NCI-H748 treated with DMSO at 0.1 percent for 48 hours (cell line): ENCODE results near the gene HELZ2.

Experiments
- DNase-seq: peaks from one replicate; lab custom pipeline; 2025; lab: John Stamatoyannopoulos, UW

Gene HELZ2

GRCh38 chr20:63597651-63598478, 23.8 kb upstream of the HELZ2 start:
- no peak for DNase-seq

- no peak for DNase-seq
These were observed 22.4 kb upstream of the HELZ2 start for GRCh38 chr20:63596423-63596822.

GRCh38 chr20:63595416-63596127, 21.5 kb upstream of the HELZ2 start:
- DNase-seq, result no peak

- no peak for DNase-seq
These were observed 20.1 kb upstream of the HELZ2 start for GRCh38 chr20:63594043-63594561.

GRCh38 chr20:63592661-63593060, 18.6 kb upstream of the HELZ2 start:
- DNase-seq, result no peak

- DNase-seq, result no peak
These were observed 17.8 kb upstream of the HELZ2 start for GRCh38 chr20:63591786-63592355.

GRCh38 chr20:63591147-63591533, 17.1 kb upstream of the HELZ2 start:
- DNase-seq, result no peak

GRCh38 chr20:63590218-63591146, 16.4 kb upstream of the HELZ2 start:
- DNase-seq, result no peak

- DNase-seq, result no peak
These were observed 15.5 kb upstream of the HELZ2 start for GRCh38 chr20:63589261-63590217.

- DNase-seq, result no peak
These were observed 14.6 kb upstream of the HELZ2 start for GRCh38 chr20:63588641-63589041.

- DNase-seq, result no peak
These were observed 13.9 kb upstream of the HELZ2 start for GRCh38 chr20:63587776-63588591.

GRCh38 chr20:63587256-63587655, 13.2 kb upstream of the HELZ2 start:
- no peak for DNase-seq

GRCh38 chr20:63586797-63587196, 12.8 kb upstream of the HELZ2 start:
- no peak for DNase-seq

GRCh38 chr20:63585616-63586565, 11.9 kb upstream of the HELZ2 start:
- no peak for DNase-seq

- no peak for DNase-seq
These were observed 8.5 kb upstream of the HELZ2 start for GRCh38 chr20:63582382-63583063.

- DNase-seq, result no peak
These were observed 6.9 kb upstream of the HELZ2 start for GRCh38 chr20:63580796-63581461.

- DNase-seq, result no peak
These were observed 5.1 kb upstream of the HELZ2 start for GRCh38 chr20:63579017-63579694.
